Left lung (tissue), 10 donors: ENCODE measurements around the gene MTX2. TPM values are rescaled to one million over a fixed set of nuclear protein-coding genes. Genes with fewer than 3 reads are reported as not detected.
"Not testable (repeated sequence)": the region's sequence is repeated elsewhere in the genome, so short reads cannot be mapped to it uniquely, and the experiment has no call there.

Source experiments
- ATAC-seq: fragments of 200-7000 bp; cut with Tn5 transposase; one replicate; pipeline ENCODE4 v1.9.1; 2020; ENCODE audit warnings: moderate library complexity
- DNase-seq, 4 donors: peaks; one replicate each; pipeline ENCODE4 v3.0.0-alpha.2; 2013 to 2020
- H3K27ac ChIP-seq, 2 donors: fragments of 200-600 bp; sonication (generic) in 1 of 2; one replicate each; pipeline versions ENCODE4 v1.5.0 to v1.8.0; 2020 to 2021
- H3K27me3 ChIP-seq, 2 donors: fragments of 200-600 bp; sonication (generic) in 1 of 2; one replicate each; pipeline versions ENCODE4 v1.5.0 to v1.8.0; 2020 to 2021
- H3K36me3 ChIP-seq, 2 donors: fragments of 200-600 bp; sonication (generic) in 1 of 2; one replicate each; pipeline versions ENCODE4 v1.5.0 to v1.8.0; 2020 to 2021
- H3K4me1 ChIP-seq, 2 donors: fragments of 200-600 bp; one replicate each; pipeline ENCODE4 v1.8.0; 2021
- H3K4me3 ChIP-seq, 2 donors: fragments of 200-600 bp; sonication (generic) in 1 of 2; one replicate each; pipeline versions ENCODE4 v1.5.0 to v1.8.0; 2020 to 2021; ENCODE audit warnings: mild to moderate bottlenecking in 1 of 2
- H3K9me3 ChIP-seq, 2 donors: fragments of 200-600 bp; sonication (generic) in 1 of 2; one replicate each; pipeline versions ENCODE4 v1.5.0 to v1.8.0; 2020 to 2021
- CTCF ChIP-seq, 2 donors: fragments of 200-600 bp; sonication (generic) in 1 of 2; IDR thresholded peaks; one replicate each; pipeline versions ENCODE4 v1.5.0 to v1.8.0; 2021; ENCODE audit warnings: antibody characterized with exemption in 2 of 2
- intact Hi-C, 2 donors: fragments of 100-400 bp; cut with DNase I; formaldehyde crosslinking; loops; one replicate each; pipeline versions ENCODE4 v1.11.2 to v1.14.2; 2022
- polyA plus RNA-seq, 6 donors: library from polyadenylated mRNA; unstranded; fragments of 120-200 nt; gene quantifications; one replicate each; pipeline ENCODE4 v1.2.1, GENCODE V29; 2013; ENCODE audit not compliant: insufficient read length in 6 of 6
- total RNA-seq, 2 donors: library from RNA; stranded (reverse); fragmentation: NEBNext Ultra II Directional; extraction: Animal tissue kit (Norgen Biotek cat#: 25700); gene quantifications; one replicate each; pipeline ENCODE4 v1.2.1, GENCODE V29; 2021
- donor health status: DM: no; HTN: yes; CAD: no.
- donor health status: DM: no; HTN: no; CAD: no.

The MTX2 gene
- total and polyA plus RNA-seq, 8 donors = 18.1 to 61.9 (median 52.8) TPM

- no peaks in the 10 kb centered on the region for H3K4me1 ChIP-seq
- no peak for TF ChIP-seq CTCF (IDR thresholded peaks at IDR 0.05)
- H3K4me3 ChIP-seq = no peak overlapping the region
- H3K27me3 ChIP-seq = no peaks in the 10 kb centered on the region
- intact Hi-C loops = no loop called here
- no peak overlapping the region for H3K27ac ChIP-seq
- H3K9me3 ChIP-seq = no peaks in the 10 kb centered on the region
- DNase-seq = no peak
- no peaks in the 10 kb centered on the region for H3K36me3 ChIP-seq
- no peak for ATAC-seq
Observed at GRCh38 chr2:176356251-176356650, 87.0 kb downstream of the MTX2 start.

DNA sequence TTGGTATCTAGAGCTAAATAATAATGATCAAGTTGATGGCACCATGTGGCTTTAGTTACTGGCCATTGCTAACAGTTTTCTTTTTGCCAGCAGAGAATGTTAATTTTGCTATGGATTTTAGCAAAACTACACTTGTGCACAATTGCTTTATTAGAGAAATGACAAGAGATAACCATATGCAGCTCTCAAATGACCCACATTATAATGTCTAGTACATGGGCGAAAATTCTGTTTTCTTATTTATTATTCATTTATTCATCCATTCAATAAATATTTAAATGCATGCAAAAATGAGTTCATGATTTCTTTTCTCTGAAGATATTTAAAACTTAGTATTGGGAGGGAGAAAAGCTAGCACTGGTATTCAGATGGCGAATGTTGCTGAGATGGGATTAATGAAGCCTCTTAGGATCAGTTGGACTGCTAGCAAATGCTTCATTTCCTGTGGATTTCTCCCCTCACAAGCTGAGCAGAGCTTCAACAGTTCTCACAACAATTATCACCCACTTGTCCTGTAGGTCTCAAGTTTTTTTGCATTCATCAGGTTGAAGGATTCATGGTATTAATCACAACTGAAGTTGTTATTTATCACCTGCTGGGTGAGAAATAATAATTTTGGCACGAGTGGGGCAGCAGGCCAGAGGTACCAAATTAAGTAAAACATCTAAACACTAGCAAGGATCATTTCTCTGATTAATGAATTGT, 95.2 kb downstream of the MTX2 start:
- H3K4me3 ChIP-seq = no peak overlapping the region
- DNase-seq (no peak), ATAC-seq (no peak)
- peaks cover 0 to 5% of the 10 kb centered on the region in 2 donors for H3K9me3 ChIP-seq
- no peaks in the 10 kb centered on the region for H3K4me1 ChIP-seq
- no peaks in the 10 kb centered on the region for H3K36me3 ChIP-seq
- TF ChIP-seq CTCF (IDR thresholded peaks at IDR 0.05) = no peak
- H3K27me3 ChIP-seq = no peaks in the 10 kb centered on the region
- intact Hi-C loops = no loop called here
- H3K27ac ChIP-seq = no peak overlapping the region

GRCh38 chr2:176368349-176368748, 99.1 kb downstream of the MTX2 start:
- intact Hi-C loops = no loop called here
- no peak for TF ChIP-seq CTCF (IDR thresholded peaks at IDR 0.05)
- no peaks in the 10 kb centered on the region for H3K4me1 ChIP-seq
- DNase-seq (no peak), ATAC-seq (no peak)
- no peak overlapping the region for H3K27ac ChIP-seq
- H3K36me3 ChIP-seq = no peaks in the 10 kb centered on the region
- no peak overlapping the region for H3K4me3 ChIP-seq
- no peaks in the 10 kb centered on the region for H3K27me3 ChIP-seq
- H3K9me3 ChIP-seq = peaks cover 0 to 5% of the 10 kb centered on the region in 2 donors

GRCh38 chr2:176370467-176371171, 101.4 kb downstream of the MTX2 start:
- no peaks in the 10 kb centered on the region for H3K27me3 ChIP-seq
- no peak overlapping the region for H3K27ac ChIP-seq
- intact Hi-C loops = no loop called here
- H3K36me3 ChIP-seq = no peaks in the 10 kb centered on the region
- H3K4me1 ChIP-seq = no peaks in the 10 kb centered on the region
- H3K9me3 ChIP-seq = peaks cover 0 to 5% of the 10 kb centered on the region in 2 donors
- H3K4me3 ChIP-seq = no peak overlapping the region
- no peak for TF ChIP-seq CTCF (IDR thresholded peaks at IDR 0.05)
- ATAC-seq (no peak), DNase-seq (no peak)

DNA sequence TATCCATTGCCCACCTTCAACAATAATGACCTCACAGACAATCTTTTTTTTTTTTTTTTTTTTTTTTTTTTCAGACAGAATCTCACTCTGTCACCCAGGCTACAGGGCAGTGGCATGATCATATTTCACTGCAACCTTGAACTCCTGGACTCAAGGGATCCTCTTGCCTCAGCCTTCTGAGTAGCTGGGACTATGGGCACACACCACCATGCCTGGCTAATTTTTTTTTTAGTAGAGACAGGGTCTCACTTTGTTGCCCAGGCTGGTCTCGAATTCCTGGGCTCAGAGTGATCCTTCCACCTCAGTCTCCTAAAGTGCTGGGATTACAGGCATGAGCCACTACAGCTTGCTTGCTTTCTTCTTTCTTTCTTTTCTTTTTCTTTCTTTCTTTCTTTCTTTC, 103.9 kb downstream of the MTX2 start:
- H3K27me3 ChIP-seq, H3K4me1 ChIP-seq, ATAC-seq, H3K36me3 ChIP-seq, DNase-seq, intact Hi-C loops, H3K27ac ChIP-seq, H3K4me3 ChIP-seq: not testable (repeated sequence)
- H3K9me3 ChIP-seq = peaks cover 0 to 15% of the 10 kb centered on the region in 2 donors
